Spleen (tissue), 11 donors: Measurements from ENCODE around the gene CAPSL. TPM values are rescaled to one million over a fixed set of nuclear protein-coding genes. Genes with fewer than 3 reads are reported as not detected.

Source experiments
- DNase-seq: peaks from one replicate; pipeline ENCODE4 v3.0.0-alpha.2; 2020
- H3K27ac ChIP-seq, 8 donors: fragments of 200-600 bp; sonication (generic) in 7 of 8; 1 replicate in 4 of 8; 2 replicates in 4 of 8; pipeline versions ENCODE4 v1.5.0 to v1.8.0; 2016 to 2021; ENCODE audit warnings: inconsistent platforms in 4 of 8, mild to moderate bottlenecking in 4 of 8, moderate library complexity in 1 of 8
- H3K27me3 ChIP-seq, 7 donors: fragments of 200-600 bp; sonication (generic) in 6 of 7; replicated peaks in 1 of 7; 1 replicate in 4 of 7; 2 replicates in 3 of 7; pipeline versions ENCODE4 v1.5.0 to v1.8.0; 2016 to 2021; ENCODE audit warnings: inconsistent platforms in 3 of 7, mild to moderate bottlenecking in 1 of 7
- H3K36me3 ChIP-seq, 6 donors: fragments of 200-600 bp; sonication (generic) in 5 of 6; 1 replicate in 4 of 6; 2 replicates in 2 of 6; pipeline versions ENCODE4 v1.5.0 to v1.8.0; 2016 to 2021; ENCODE audit warnings: inconsistent platforms in 2 of 6
- H3K4me1 ChIP-seq, 6 donors: fragments of 200-600 bp; sonication (generic) in 5 of 6; 1 replicate in 3 of 6; 2 replicates in 3 of 6; pipeline versions ENCODE4 v1.5.0 to v1.8.0; 2016 to 2021; ENCODE audit warnings: inconsistent platforms in 3 of 6
- H3K4me3 ChIP-seq, 8 donors: fragments of 200-600 bp; sonication (generic) in 7 of 8; 1 replicate in 4 of 8; 2 replicates in 4 of 8; pipeline versions ENCODE4 v1.5.0 to v1.8.0; 2016 to 2021; ENCODE audit warnings: inconsistent platforms in 4 of 8, mild to moderate bottlenecking in 4 of 8, moderate library complexity in 2 of 8
- H3K9me3 ChIP-seq, 8 donors: fragments of 200-600 bp; sonication (generic) in 7 of 8; 1 replicate in 4 of 8; 2 replicates in 4 of 8; pipeline versions ENCODE4 v1.5.0 to v1.8.0; 2016 to 2021; ENCODE audit warnings: inconsistent platforms in 4 of 8
- POLR2A ChIP-seq, 3 donors: fragments of 450-650 bp; IDR thresholded peaks; one replicate each; pipeline ENCODE4 v1.5.1; 2017; ENCODE audit warnings: antibody characterized with exemption in 3 of 3, mild to moderate bottlenecking in 1 of 3
- POLR2AphosphoS5 ChIP-seq, 3 donors: sonication (generic); formaldehyde crosslinking; IDR thresholded peaks; one replicate each; pipeline ENCODE4 v1.5.1; 2017; ENCODE audit warnings: antibody characterized with exemption in 3 of 3
- WGBS, 5 donors: extraction: QIAGEN DNeasy Blood & Tissue Kit in 3 of 5; methylation state at CpG; one replicate each; pipeline versions ENCODE4 v1.1.5 to v1.1.7; 2013 to 2018; 5-methylcytosine and 5-hydroxymethylcytosine counted together
- intact Hi-C: fragments of 100-400 bp; cut with DNase I; formaldehyde crosslinking; loops from one replicate; pipeline ENCODE4 v1.15.0; 2023; ENCODE audit warnings: low total_unique reads
- polyA plus RNA-seq, 3 donors: library from polyadenylated mRNA; stranded (reverse); fragments of 200-250 nt; gene quantifications; one replicate each; pipeline ENCODE4 v1.2.1, GENCODE V29; 2013
- total RNA-seq, 7 donors: library from RNA; depleted of rRNA in 3 of 7; stranded (reverse); fragments of >200 nt in 3 of 7; fragmentation: NEBNext Ultra II Directional in 4 of 7; extraction: Animal tissue kit (Norgen Biotek cat#: 25700) in 4 of 7; gene quantifications; one replicate each; pipeline versions ENCODE4 v1.1.0 to v1.2.1, GENCODE V29; 2016 to 2021
- TF ChIP-seq, protein P1 (sequence below), 11 experiments: fragments of 200-600 bp in 7 of 11; fragments of 450-650 bp in 4 of 11; sonication (generic) in 4 of 11; IDR thresholded peaks in 8 of 11; conservative IDR thresholded peaks in 3 of 11; 1 replicate in 7 of 11; 2 replicates in 4 of 11; pipeline versions ENCODE4 v1.4.0 to v1.8.0; 2016 to 2021; ENCODE audit warnings: antibody characterized with exemption in 11 of 11, inconsistent platforms in 4 of 11, mild to moderate bottlenecking in 1 of 11
- donor health status: healthy with polysubstance abuse.
- donor health status: DM: no; HTN: no; CAD: no; lungs with moderate emphysema.
- donor health status: DM: no; HTN: no; CAD: no.
- donor health status: Bipolar disorder and iron deficiency.
- donor health status: healthy.
- donor health status: DM: no; HTN: no; CAD: no.
- donor health status: DM: yes; HTN: yes; CAD: no.

Gene CAPSL
- total and polyA plus RNA-seq, 10 donors = not detected

DNA sequence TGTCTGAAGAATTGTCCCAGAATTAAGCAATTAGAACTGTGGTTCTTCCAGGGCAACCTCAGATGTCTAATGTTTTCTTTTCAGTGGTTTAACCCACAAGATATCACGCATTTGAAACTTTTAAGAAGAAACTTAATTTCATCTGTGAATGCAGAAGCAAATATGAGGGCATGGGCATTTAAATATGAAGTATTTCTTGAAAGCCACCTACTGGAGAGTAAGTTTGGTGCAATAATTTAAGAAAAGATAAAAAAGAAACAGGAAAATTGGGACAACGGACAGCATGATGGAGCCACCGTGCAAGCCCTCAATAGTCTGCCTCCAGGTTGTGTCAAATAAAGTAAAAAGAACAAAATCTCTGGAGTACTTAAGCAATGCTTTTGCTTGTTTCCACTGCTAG, 1.2 kb upstream of the CAPSL start:
- WGBS, 5 donors = 47 to 78% (median 68%) methylated on average over 3 of the region's 3 CpGs
- Histone ChIP-seq H3K9me3 (no peaks in the 10 kb centered on the region), H3K4me1 (no peaks in the 10 kb centered on the region), H3K36me3 (no peaks in the 10 kb centered on the region), H3K27ac (no peak overlapping the region), H3K4me3 (no peak overlapping the region), H3K27me3 (peaks cover 0 to 4% (median 0%) of the 10 kb centered on the region in 7 donors)
- no peak for DNase-seq
- TF ChIP-seq POLR2A (IDR thresholded peaks at IDR 0.05) = no peak
- no peak for TF ChIP-seq POLR2AphosphoS5 (IDR thresholded peaks at IDR 0.05)
- TF ChIP-seq, protein P1, sequence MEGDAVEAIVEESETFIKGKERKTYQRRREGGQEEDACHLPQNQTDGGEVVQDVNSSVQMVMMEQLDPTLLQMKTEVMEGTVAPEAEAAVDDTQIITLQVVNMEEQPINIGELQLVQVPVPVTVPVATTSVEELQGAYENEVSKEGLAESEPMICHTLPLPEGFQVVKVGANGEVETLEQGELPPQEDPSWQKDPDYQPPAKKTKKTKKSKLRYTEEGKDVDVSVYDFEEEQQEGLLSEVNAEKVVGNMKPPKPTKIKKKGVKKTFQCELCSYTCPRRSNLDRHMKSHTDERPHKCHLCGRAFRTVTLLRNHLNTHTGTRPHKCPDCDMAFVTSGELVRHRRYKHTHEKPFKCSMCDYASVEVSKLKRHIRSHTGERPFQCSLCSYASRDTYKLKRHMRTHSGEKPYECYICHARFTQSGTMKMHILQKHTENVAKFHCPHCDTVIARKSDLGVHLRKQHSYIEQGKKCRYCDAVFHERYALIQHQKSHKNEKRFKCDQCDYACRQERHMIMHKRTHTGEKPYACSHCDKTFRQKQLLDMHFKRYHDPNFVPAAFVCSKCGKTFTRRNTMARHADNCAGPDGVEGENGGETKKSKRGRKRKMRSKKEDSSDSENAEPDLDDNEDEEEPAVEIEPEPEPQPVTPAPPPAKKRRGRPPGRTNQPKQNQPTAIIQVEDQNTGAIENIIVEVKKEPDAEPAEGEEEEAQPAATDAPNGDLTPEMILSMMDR (IDR thresholded peaks at IDR 0.05 in 8 of 11, conservative IDR thresholded peaks at IDR 0.05 in 3 of 11) = no peak
- intact Hi-C loops = no loop called here

DNA sequence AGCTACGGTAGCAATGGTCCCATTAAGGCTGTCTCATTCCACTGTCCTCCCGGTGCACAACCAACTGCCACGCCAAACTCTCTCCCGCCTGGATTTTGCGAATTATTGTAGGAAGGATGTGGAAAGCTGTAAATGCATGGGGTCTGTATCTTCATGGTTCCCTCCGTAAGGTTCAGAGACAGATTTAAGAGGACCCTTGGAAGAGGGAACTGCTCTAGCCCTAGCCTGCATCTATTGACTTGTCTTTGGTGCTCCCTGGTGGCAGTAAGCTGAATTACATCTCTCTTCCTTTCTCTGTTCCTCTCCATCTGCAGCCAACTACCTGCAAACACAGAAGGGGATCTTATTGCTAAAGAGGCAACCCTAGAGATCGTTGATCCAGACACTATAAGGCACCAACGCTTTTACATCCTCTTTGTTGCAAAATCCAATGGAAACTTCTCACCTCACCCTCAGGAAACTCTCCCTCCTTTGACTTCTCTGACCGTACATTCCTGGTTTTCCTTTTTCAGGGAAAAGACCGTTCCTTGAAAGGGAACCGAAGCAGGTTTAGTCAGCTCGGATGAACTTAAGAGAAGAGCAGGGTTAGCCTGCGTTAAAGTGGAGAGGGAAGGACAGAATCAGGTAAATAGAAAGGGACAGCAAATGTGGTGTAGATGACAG, 11.9 kb downstream of the CAPSL start:
- Histone ChIP-seq H3K4me3 (peak overlapping the region in 2 of 8 donors; percentile 7 to 32), H3K27ac (no peak overlapping the region), H3K4me1 (peaks cover 5 to 22% (median 14%) of the 10 kb centered on the region in 6 donors), H3K9me3 (no peaks in the 10 kb centered on the region), H3K27me3 (peaks cover 0 to 45% (median 0%) of the 10 kb centered on the region in 7 donors), H3K36me3 (no peaks in the 10 kb centered on the region)
- no peak for TF ChIP-seq POLR2A (IDR thresholded peaks at IDR 0.05)
- TF ChIP-seq, protein P1 (IDR thresholded peaks at IDR 0.05 in 8 of 11, conservative IDR thresholded peaks at IDR 0.05 in 3 of 11) = peak; percentile 79 to 91 (median 86)
- 36 to 50% (median 45%) methylated on average over 13 of the region's 13 CpGs for WGBS, 5 donors
- no peak for DNase-seq
- intact Hi-C loops = loop anchor here (5.0 kb wide), 3 partner anchors 149 to 834 kb away; partner anchors contain the start of gene SPEF2

DNA sequence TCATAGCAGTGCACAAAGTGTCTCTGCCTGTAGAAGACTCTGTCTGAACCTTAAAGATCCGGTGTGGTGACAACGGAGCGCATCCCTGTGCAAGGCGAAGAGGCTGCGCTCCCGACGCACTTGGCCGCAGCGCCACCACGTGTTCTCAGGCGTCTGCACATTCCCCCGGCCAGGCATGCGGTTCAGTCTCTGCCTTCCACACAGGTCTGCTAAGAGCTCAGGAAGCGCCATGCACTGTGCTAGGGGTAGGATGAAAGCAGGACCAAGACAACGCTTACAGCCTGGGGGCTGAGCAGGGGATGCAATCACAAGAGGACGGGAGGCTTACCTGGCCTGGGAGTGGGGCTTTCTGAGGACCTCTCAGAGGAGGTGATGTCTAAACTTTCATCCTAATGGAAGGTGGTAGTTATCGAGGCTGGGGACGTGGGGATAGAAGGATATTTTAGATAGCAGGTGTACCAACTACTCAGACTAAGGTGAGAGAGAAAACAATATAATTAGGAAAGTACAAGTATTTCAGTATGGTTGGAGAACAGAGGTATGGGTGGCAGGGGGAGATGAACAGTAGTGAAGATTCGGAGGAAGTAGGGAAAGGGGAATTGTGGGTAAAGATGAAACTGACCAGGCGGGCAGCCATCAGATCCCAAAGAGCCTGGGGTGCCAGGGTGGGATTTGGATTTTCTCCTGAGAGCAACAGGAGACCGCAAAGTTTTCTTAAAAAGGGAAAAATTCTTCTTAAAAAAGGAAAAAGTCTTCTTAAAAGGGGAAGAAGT, 13.3 kb downstream of the CAPSL start:
- Histone ChIP-seq H3K27me3 (peaks cover 0 to 45% (median 0%) of the 10 kb centered on the region in 7 donors), H3K36me3 (no peaks in the 10 kb centered on the region), H3K4me1 (peaks cover 5 to 22% (median 14%) of the 10 kb centered on the region in 6 donors), H3K27ac (peak overlapping the region in 1 of 8 donors; percentile 8), H3K9me3 (peaks cover 0 to 2% (median 0%) of the 10 kb centered on the region in 8 donors), H3K4me3 (peak overlapping the region in 1 of 8 donors; percentile 45)
- DNase-seq = peak; percentile 91
- WGBS, 5 donors = 9 to 23% (median 10%) methylated on average over 9 to 21 of the region's 21 CpGs
- intact Hi-C loops = loop anchor here (5.0 kb wide), 3 partner anchors 148 to 833 kb away; partner anchors contain the start of gene SPEF2
- TF ChIP-seq, protein P1 (IDR thresholded peaks at IDR 0.05 in 8 of 11, conservative IDR thresholded peaks at IDR 0.05 in 3 of 11) = peak in 9 of 11 experiments; percentile 44 to 73 (median 63)
- peak; percentile 65 to 77 (median 65) for TF ChIP-seq POLR2AphosphoS5 (IDR thresholded peaks at IDR 0.05)
- TF ChIP-seq POLR2A (IDR thresholded peaks at IDR 0.05) = no peak
